Astrocyte of the spinal cord (primary cell): ENCODE results near the gene BAD.
"Not testable (repeated sequence)": the region's sequence is repeated elsewhere in the genome, so short reads cannot be mapped to it uniquely, and the experiment has no call there.

Source experiments
- DNase-seq: peaks from one replicate; pipeline ENCODE4 v3.0.0; 2011; ENCODE audit warnings: low read depth, low spot score
- H3K4me3 ChIP-seq: 2 replicates; pipeline ENCODE4 v1.5.1; 2011; ENCODE audit warnings: low read depth, mild to moderate bottlenecking, low read length, moderate library complexity
- CTCF ChIP-seq: IDR thresholded peaks from 2 replicates; pipeline ENCODE4 v1.5.1; 2012; ENCODE audit warnings: low read depth, mild to moderate bottlenecking, low read length, inconsistent platforms
- in situ Hi-C: cut with HindIII; loops from 2 replicates; pipeline ENCODE4 v1.10.0; 2017; ENCODE audit warnings: low sequenced_read_pairs

Gene BAD

GRCh38 chr11:64314146-64314804 lies 29.8 kb upstream of the BAD start:
- no peak for DNase-seq
- no peak overlapping the region for H3K4me3 ChIP-seq
- peak; percentile 22 for TF ChIP-seq CTCF
- in situ Hi-C loops: no loop called here

- no peak for DNase-seq
- in situ Hi-C loops: no loop called here
- H3K4me3 ChIP-seq: no peak overlapping the region
- no peak for TF ChIP-seq CTCF
Measured at GRCh38 chr11:64313491-64314145, 29.2 kb upstream of the BAD start.

GRCh38 chr11:64312947-64313346 lies 28.5 kb upstream of the BAD start:
- no peak for TF ChIP-seq CTCF
- H3K4me3 ChIP-seq: no peak overlapping the region
- in situ Hi-C loops: no loop called here
- no peak for DNase-seq

GRCh38 chr11:64307795-64308194 lies 23.3 kb upstream of the BAD start:
- H3K4me3 ChIP-seq, DNase-seq, in situ Hi-C loops: not testable (repeated sequence)

- in situ Hi-C loops: no loop called here
- no peak for DNase-seq
- H3K4me3 ChIP-seq: no peak overlapping the region
Measured at GRCh38 chr11:64306876-64307622, 22.6 kb upstream of the BAD start.

GRCh38 chr11:64306563-64306875 lies 22.1 kb upstream of the BAD start:
- peak overlapping the region; percentile 64 for H3K4me3 ChIP-seq
- no peak for TF ChIP-seq CTCF
- no peak for DNase-seq
- in situ Hi-C loops: no loop called here

More at GRCh38 chr11:64306876-64307622, 22.6 kb upstream of the BAD start:
- TF ChIP-seq CTCF: no peak
